A549 (cell line): ENCODE measurements around the gene S100A8. TPM values are rescaled to one million over a fixed set of nuclear protein-coding genes. Genes with fewer than 3 reads are reported as not detected.

Experiments
- ATAC-seq, 2 experiments: fragments of 200-7000 bp in 1 of 2; fragments of >200 bp in 1 of 2; cut with Nextera tagmentation in 1 of 2; cut with Tn5 transposase in 1 of 2; 3 replicates each; pipeline versions ENCODE4 v1.8.0 to v1.9.1; 2018 to 2020; ENCODE audit warnings: mild to moderate bottlenecking in 1 of 2, moderate library complexity in 1 of 2
- CTCF ChIA-PET: fragments of 300-600 bp; sonication (Branson Sonifier 250); formaldehyde crosslinking; extraction: SDS; loops from one replicate; lab custom pipeline; 2021; ENCODE audit warnings: antibody characterized with exemption, inconsistent platforms; lab: Yijun Ruan, JAX
- POLR2A ChIA-PET: fragments of 350-600 bp; formaldehyde crosslinking; extraction: SDS; loops from one replicate; lab custom pipeline; 2021; ENCODE audit warnings: antibody characterized with exemption, inconsistent platforms; lab: Yijun Ruan, JAX
- DNase-seq, 2 experiments: peaks; one replicate each; pipeline versions ENCODE4 v3.0.0 to v3.0.0-alpha.2; 2011 to 2016; ENCODE audit warnings: low read depth in 1 of 2, low spot score in 1 of 2
- FAIRE-seq: peaks from 2 replicates; lab custom pipeline; 2011; peaks lifted over from hg19 to GRCh38; lab: Jason Lieb, UNC
- H3K27ac ChIP-seq, 2 experiments: fragments of >200 bp; sonication (Bioruptor Twin); formaldehyde crosslinking; 3 replicates each; pipeline ENCODE4 v1.5.1; 2016 to 2017
- H3K4me1 ChIP-seq: fragments of >200 bp; sonication (Bioruptor Twin); formaldehyde crosslinking; 3 replicates; pipeline ENCODE4 v1.6.1; 2016
- H3K4me2 ChIP-seq: fragments of >200 bp; sonication (Bioruptor Twin); formaldehyde crosslinking; 3 replicates; pipeline ENCODE4 v1.6.1; 2016
- H3K4me3 ChIP-seq: fragments of >200 bp; sonication (Bioruptor Twin); formaldehyde crosslinking; 3 replicates; pipeline ENCODE4 v1.5.1; 2016
- H3K9me3 ChIP-seq: fragments of >200 bp; sonication (Bioruptor Twin); formaldehyde crosslinking; 3 replicates; pipeline ENCODE4 v1.6.1; 2016
- CBX8 ChIP-seq: fragments of 200-600 bp; sonication (generic); IDR thresholded peaks from 2 replicates; pipeline ENCODE4 v1.6.1; 2016
- CEBPB ChIP-seq, 2 experiments: fragments of >200 bp in 1 of 2; sonication (Bioruptor Twin) in 1 of 2; formaldehyde crosslinking in 1 of 2; IDR thresholded peaks; 2 replicates each; pipeline ENCODE4 v1.6.1; 2012 to 2016
- CHD4 ChIP-seq: fragments of 200-600 bp; sonication (generic); IDR thresholded peaks from 2 replicates; pipeline ENCODE4 v1.6.1; 2016; ENCODE audit warnings: antibody characterized with exemption, mild to moderate bottlenecking, borderline replicate concordance
- EHF ChIP-seq: fragments of 250-450 bp; sonication (Bioruptor Pico); IDR thresholded peaks from 2 replicates; pipeline ENCODE4 v1.5.0; 2020; ENCODE audit warnings: mild to moderate bottlenecking
- ESRRA ChIP-seq: fragments of 150-350 bp; IDR thresholded peaks from 2 replicates; pipeline ENCODE4 v1.6.1; 2014; ENCODE audit warnings: mild to moderate bottlenecking, low read length, borderline replicate concordance
- FOSB ChIP-seq: fragments of 250-450 bp; sonication (Bioruptor Pico); IDR thresholded peaks from 2 replicates; pipeline ENCODE4 v1.5.0; 2020; ENCODE audit warnings: mild to moderate bottlenecking, moderate library complexity
- GATA3 ChIP-seq: IDR thresholded peaks from 2 replicates; pipeline ENCODE4 v1.6.1; 2012; ENCODE audit warnings: borderline replicate concordance
- HDAC2 ChIP-seq: fragments of 200-600 bp; sonication (generic); IDR thresholded peaks from 2 replicates; pipeline ENCODE4 v1.6.1; 2016
- HOXA7 ChIP-seq: fragments of 250-450 bp; sonication (Bioruptor Pico); IDR thresholded peaks from 2 replicates; pipeline ENCODE4 v1.5.0; 2020; ENCODE audit warnings: mild to moderate bottlenecking, moderate library complexity
- JUNB ChIP-seq: fragments of >200 bp; sonication (Bioruptor Twin); formaldehyde crosslinking; IDR thresholded peaks from 2 replicates; pipeline ENCODE4 v1.6.1; 2016
- KDM1A ChIP-seq: fragments of 200-600 bp; sonication (generic); IDR thresholded peaks from 2 replicates; pipeline ENCODE4 v1.6.1; 2016; ENCODE audit warnings: low read depth, mild to moderate bottlenecking
- MAZ ChIP-seq: fragments of 150-350 bp; IDR thresholded peaks from 2 replicates; pipeline ENCODE4 v1.6.1; 2014; ENCODE audit warnings: antibody characterized with exemption, low read depth, low read length, borderline replicate concordance
- NFE2L2 ChIP-seq: fragments of 150-350 bp; conservative IDR thresholded peaks from 2 replicates; pipeline ENCODE4 v1.6.1; 2014; ENCODE audit warnings: low read length
- PHF8 ChIP-seq: fragments of 200-600 bp; sonication (generic); IDR thresholded peaks from 2 replicates; pipeline ENCODE4 v1.6.1; 2016; ENCODE audit warnings: low read depth, mild to moderate bottlenecking, antibody characterized with exemption, moderate library complexity, borderline replicate concordance
- POLR2A ChIP-seq: IDR thresholded peaks from 2 replicates; pipeline ENCODE4 v1.6.1; 2012; ENCODE audit warnings: mild to moderate bottlenecking, low read length
- RAD21 ChIP-seq, 2 experiments: fragments of >200 bp in 1 of 2; sonication (Bioruptor Twin) in 1 of 2; formaldehyde crosslinking in 1 of 2; IDR thresholded peaks in 1 of 2; conservative IDR thresholded peaks in 1 of 2; 2 replicates in 1 of 2; 3 replicates in 1 of 2; pipeline ENCODE4 v1.6.1; 2012 to 2018; ENCODE audit warnings: inconsistent platforms in 1 of 2
- RARB ChIP-seq: fragments of 250-450 bp; sonication (Bioruptor Pico); IDR thresholded peaks from 2 replicates; pipeline ENCODE4 v1.8.0; 2021; ENCODE audit warnings: mild to moderate bottlenecking, moderate library complexity
- REST ChIP-seq: fragments of 200-600 bp; sonication (generic); IDR thresholded peaks from 2 replicates; pipeline ENCODE4 v1.6.1; 2016; ENCODE audit warnings: antibody characterized with exemption, mild to moderate bottlenecking, moderate library complexity
- SREBF2 ChIP-seq: fragments of 450-650 bp; IDR thresholded peaks from 2 replicates; pipeline ENCODE4 v1.6.1; 2014; ENCODE audit warnings: mild to moderate bottlenecking, moderate library complexity
- USF2 ChIP-seq: fragments of 450-650 bp; IDR thresholded peaks from 2 replicates; pipeline ENCODE4 v1.6.1; 2014; ENCODE audit warnings: antibody characterized with exemption
- ZC3H11A ChIP-seq: fragments of 450-650 bp; IDR thresholded peaks from 2 replicates; pipeline ENCODE4 v1.6.1; 2014; ENCODE audit warnings: antibody characterized with exemption, mild to moderate bottlenecking
- ZFP36 ChIP-seq: fragments of 450-650 bp; IDR thresholded peaks from 2 replicates; pipeline ENCODE4 v1.6.1; 2014; ENCODE audit warnings: borderline replicate concordance; ENCODE audit not compliant: partially characterized antibody
- WGBS: methylation state at CpG from one replicate; pipeline ENCODE4 v1.1.6; 2017; ENCODE audit errors: missing lambda C conversion rate; 5-methylcytosine and 5-hydroxymethylcytosine counted together
- polyA plus RNA-seq, 4 experiments: library from polyadenylated mRNA; depleted of rRNA in 3 of 4; stranded (reverse); fragments of >200 nt; fragmentation: RNase III in 1 of 4; extraction: RNeasy Plus Mini Kit Qiagen cat#74134 plus additional on column Dnase treatment in 1 of 4; gene quantifications; 2 replicates in 3 of 4; 3 replicates in 1 of 4; pipeline ENCODE4 v1.2.3, GENCODE V29; 2011 to 2017

The S100A8 gene
- polyA plus RNA-seq, 2 of the 4 experiments (the other 2 are of a cell fraction): not detected

- no peaks in the 10 kb centered on the region for H3K4me1 ChIP-seq
- no peak for DNase-seq
- no peak for ATAC-seq
- no peak for FAIRE-seq
- ChIA-PET CTCF (interaction anchor here (0.6 to 3.8 kb wide), 5 partner anchors 51 to 95 kb away, joined by 3 to 15 read pairs (median 4); partner anchors contain the start of gene PGLYRP4), POLR2A (no interaction called here)
- H3K4me3 ChIP-seq: no peak overlapping the region
- no peak overlapping the region for H3K27ac ChIP-seq
- no peak for TF ChIP-seq CEBPB (IDR thresholded peaks at IDR 0.05)
- TF ChIP-seq SREBF2: no peak
- no peak overlapping the region for H3K4me2 ChIP-seq
- 38% methylated on average over 11 of the region's 11 CpGs for WGBS
- 0 out of 3 replicates have a peak, but pooled peaks cover 6% of the 10 kb centered on the region for H3K9me3 ChIP-seq
Measured at GRCh38 chr1:153403421-153404085, 12.7 kb upstream of the S100A8 start.

GRCh38 chr1:153402226-153402625, 11.4 kb upstream of the S100A8 start:
- Histone ChIP-seq H3K4me1 (no peaks in the 10 kb centered on the region), H3K4me3 (no peak overlapping the region), H3K4me2 (no peak overlapping the region), H3K9me3 (0 out of 3 replicates have a peak, but pooled peaks cover 4% of the 10 kb centered on the region), H3K27ac (no peak overlapping the region)
- CTCF ChIA-PET: interaction anchor here (2.3 to 3.8 kb wide), 2 partner anchors 49 to 93 kb away, joined by 14 to 15 read pairs; no protein-coding TSS in a partner anchor
- DNase-seq (no peak), FAIRE-seq (no peak), ATAC-seq (no peak)
- WGBS: 2% methylated on average over 2 of the region's 2 CpGs
- POLR2A ChIA-PET: no interaction called here
- TF ChIP-seq KDM1A: no peak
- TF ChIP-seq PHF8: no peak
- TF ChIP-seq NFE2L2: no peak
- TF ChIP-seq ESRRA: no peak
- no peak for TF ChIP-seq EHF
- no peak for TF ChIP-seq JUNB
- no peak for TF ChIP-seq MAZ
- no peak for TF ChIP-seq CBX8
- no peak for TF ChIP-seq USF2

GRCh38 chr1:153401461-153401860, 10.6 kb upstream of the S100A8 start:
- no peak for FAIRE-seq
- DNase-seq: no peak
- 19% methylated on average over 9 of the region's 9 CpGs for WGBS
- no peak for ATAC-seq
- no peak for TF ChIP-seq ZFP36
- no peak for TF ChIP-seq CEBPB (IDR thresholded peaks at IDR 0.05)
- no peak for TF ChIP-seq GATA3
- TF ChIP-seq HDAC2: no peak
- TF ChIP-seq KDM1A: no peak
- no peak for TF ChIP-seq ZC3H11A
- TF ChIP-seq CHD4: no peak
- TF ChIP-seq HOXA7 (CRISPR knock-in tag): no peak
- TF ChIP-seq FOSB (CRISPR knock-in tag): no peak
- ChIA-PET CTCF (interaction anchor here (3.8 kb wide), 1 partner anchor 48 kb away, joined by 15 read pairs; no protein-coding TSS in a partner anchor), POLR2A (interaction anchor here (0.5 kb wide), 1 partner anchor 1290 kb away, joined by 4 read pairs; no protein-coding TSS in a partner anchor)
- H3K4me3 ChIP-seq: no peak overlapping the region
- H3K9me3 ChIP-seq: 0 out of 3 replicates have a peak, but pooled peaks cover 4% of the 10 kb centered on the region
- H3K4me2 ChIP-seq: no peak overlapping the region
- no peaks in the 10 kb centered on the region for H3K4me1 ChIP-seq
- no peak overlapping the region for H3K27ac ChIP-seq

- 15% methylated on average over 5 of the region's 5 CpGs for WGBS
- CTCF ChIA-PET: interaction anchor here (1.1 to 3.0 kb wide), 8 partner anchors 29 to 104 kb away, joined by 3 to 23 read pairs (median 6); partner anchors contain the start of gene S100A9
- TF ChIP-seq ZFP36 (no peak), RARB (CRISPR knock-in tag) (no peak), REST (no peak), JUNB (no peak), RAD21 (conservative IDR thresholded peaks at IDR 0.05 in 1 of 2, IDR thresholded peaks at IDR 0.05 in 1 of 2) (peak; percentile 17 to 31; a peak in 2 of 5 replicates), POLR2A (no peak)
- POLR2A ChIA-PET: no interaction called here
- no peak overlapping the region for H3K4me2 ChIP-seq
- H3K4me3 ChIP-seq: no peak overlapping the region
- ATAC-seq (peak in 1 of 2 experiments; percentile 57; a peak in 2 of 6 replicates), DNase-seq (no peak), FAIRE-seq (no peak)
- H3K27ac ChIP-seq: no peak overlapping the region
- 0 out of 3 replicates have a peak, but pooled peaks cover 4% of the 10 kb centered on the region for H3K9me3 ChIP-seq
- no peaks in the 10 kb centered on the region for H3K4me1 ChIP-seq
Measured at GRCh38 chr1:153400244-153400643, 9.4 kb upstream of the S100A8 start.
